Subcutaneous adipose tissue (tissue), 4 donors: Measurements from ENCODE around the gene RANBP3. TPM values are rescaled to one million over a fixed set of nuclear protein-coding genes. Genes with fewer than 3 reads are reported as not detected.

Experiments used
- CTCF ChIP-seq: fragments of 450-650 bp; IDR thresholded peaks from one replicate; pipeline ENCODE4 v1.5.1; 2016; ENCODE audit warnings: low read depth, mild to moderate bottlenecking, control low read depth, antibody characterized with exemption, moderate library complexity
- total RNA-seq, 4 donors: library from RNA; depleted of rRNA; stranded (reverse); fragments of >200 nt; gene quantifications; one replicate each; pipeline ENCODE4 v1.1.0, GENCODE V29; 2016

Gene RANBP3
- total RNA-seq, 4 donors from 2014 or later = 28.8 to 84.2 (median 57.7) TPM

GRCh38 chr19:5978606-5979552, 939 bp upstream of the RANBP3 start:
- TF ChIP-seq CTCF = no peak

- no peak for TF ChIP-seq CTCF
Measured at GRCh38 chr19:5977222-5977784, 637 bp downstream of the RANBP3 start.

- no peak for TF ChIP-seq CTCF
Measured at GRCh38 chr19:5976768-5977167, 1.2 kb downstream of the RANBP3 start.

- no peak for TF ChIP-seq CTCF
Measured at GRCh38 chr19:5975388-5975728, 2.6 kb downstream of the RANBP3 start.

GRCh38 chr19:5974721-5975387, 3.1 kb downstream of the RANBP3 start:
- no peak for TF ChIP-seq CTCF

- TF ChIP-seq CTCF = no peak
Measured at GRCh38 chr19:5973867-5974635, 3.9 kb downstream of the RANBP3 start.
